GF-D8 (cell line): ENCODE measurements around the gene CSE1L.
"Not testable (repeated sequence)": the region's sequence is repeated elsewhere in the genome, so short reads cannot be mapped to it uniquely, and the experiment has no call there.

Source experiments
- DNase-seq: peaks from one replicate; lab custom pipeline; 2025; lab: John Stamatoyannopoulos, UW

The CSE1L gene

DNA sequence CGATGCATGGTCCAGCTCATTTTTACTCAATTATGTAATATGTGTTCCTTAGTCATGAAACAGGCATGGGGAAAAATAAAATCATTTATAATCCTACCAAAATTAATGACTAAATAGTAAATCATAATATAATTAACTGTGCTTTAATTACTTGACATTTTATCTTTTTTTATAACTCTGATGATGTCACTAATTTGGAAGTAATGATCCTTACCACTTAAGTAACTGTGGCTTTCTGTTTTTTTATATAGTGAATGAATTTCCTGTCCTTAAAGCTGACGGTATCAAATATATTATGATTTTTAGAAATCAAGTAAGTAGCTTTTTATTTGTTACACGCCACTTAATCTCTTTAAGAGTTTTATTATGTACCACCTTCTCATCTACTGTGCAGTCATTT lies 32.2 kb downstream of the CSE1L start:
- DNase-seq: no peak

DNA sequence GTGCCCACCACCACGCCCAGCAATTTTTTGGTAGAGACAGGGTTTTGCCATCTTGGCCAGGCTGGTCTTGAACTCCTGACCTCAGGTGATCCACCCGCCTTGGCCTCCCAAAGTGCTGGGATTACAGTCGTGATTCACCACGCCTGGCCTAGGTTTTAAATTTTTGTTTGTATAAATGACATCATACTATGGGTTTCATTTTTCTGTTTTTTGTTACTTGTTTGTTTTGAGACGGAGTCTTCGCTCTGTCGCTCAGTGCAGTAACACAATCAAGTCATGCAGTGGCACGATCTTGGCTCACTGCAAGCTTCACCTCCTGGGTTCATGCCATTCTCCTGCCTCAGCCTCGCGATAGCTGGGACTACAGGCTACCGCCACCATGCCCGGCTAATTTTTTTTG lies 36.2 kb downstream of the CSE1L start:
- not testable (repeated sequence) for DNase-seq

DNA sequence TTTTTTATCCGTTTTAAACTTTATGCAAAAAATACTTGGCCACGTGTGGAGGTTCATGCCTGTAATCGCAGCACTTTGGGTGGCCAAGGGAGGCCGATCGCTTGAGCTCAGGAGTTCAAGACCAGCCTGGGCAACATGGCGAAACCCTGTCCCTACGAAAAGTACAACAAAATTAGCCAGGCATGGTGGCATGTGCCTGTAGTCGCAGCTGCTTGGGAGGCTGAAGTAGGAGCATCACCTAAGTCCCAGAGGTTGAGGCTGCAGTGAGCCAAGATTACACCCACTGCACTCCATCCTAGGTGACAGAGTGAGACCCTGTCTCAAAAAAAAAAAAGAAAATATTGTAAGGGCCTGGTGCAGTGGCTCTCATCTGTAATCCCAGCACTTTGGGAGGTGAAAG lies 45.0 kb downstream of the CSE1L start:
- DNase-seq: no peak

DNA sequence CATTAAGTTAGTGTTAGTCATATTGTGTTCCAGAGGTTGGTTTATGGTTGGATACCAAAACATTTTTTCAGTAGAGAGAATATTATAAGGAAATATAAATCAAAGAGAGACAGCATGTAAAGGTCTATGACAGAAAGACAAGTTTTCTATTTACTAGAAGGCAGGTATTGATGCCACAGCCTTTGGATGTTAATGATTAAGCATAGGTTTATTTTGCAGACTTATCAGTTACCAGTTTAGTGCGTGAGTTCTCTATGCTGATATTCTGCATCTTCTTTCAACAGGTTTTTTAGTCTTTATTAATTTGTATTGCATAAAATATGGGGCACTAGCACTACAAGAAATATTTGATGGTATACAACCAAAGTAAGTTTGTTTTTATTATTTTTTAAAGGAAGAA lies 45.6 kb downstream of the CSE1L start:
- DNase-seq: no peak

DNA sequence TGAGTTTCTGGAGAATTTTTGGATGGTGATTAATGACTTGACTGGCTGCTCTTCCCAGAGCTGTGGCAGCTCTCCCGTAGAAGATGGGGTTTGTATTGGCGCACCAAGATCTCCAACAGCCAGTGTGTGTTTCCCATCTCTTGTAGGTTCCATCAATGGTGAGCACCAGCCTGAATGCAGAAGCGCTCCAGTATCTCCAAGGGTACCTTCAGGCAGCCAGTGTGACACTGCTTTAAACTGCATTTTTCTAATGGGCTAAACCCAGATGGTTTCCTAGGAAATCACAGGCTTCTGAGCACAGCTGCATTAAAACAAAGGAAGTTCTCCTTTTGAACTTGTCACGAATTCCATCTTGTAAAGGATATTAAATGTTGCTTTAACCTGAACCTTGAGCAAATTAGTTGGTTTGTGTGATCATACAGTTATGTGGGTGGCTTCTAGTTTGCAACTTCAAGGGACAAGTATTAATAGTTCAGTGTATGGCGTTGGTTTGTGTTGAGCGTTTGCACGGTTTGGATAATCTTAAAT lies 50.2 kb downstream of the CSE1L start:
- DNase-seq: no peak

DNA sequence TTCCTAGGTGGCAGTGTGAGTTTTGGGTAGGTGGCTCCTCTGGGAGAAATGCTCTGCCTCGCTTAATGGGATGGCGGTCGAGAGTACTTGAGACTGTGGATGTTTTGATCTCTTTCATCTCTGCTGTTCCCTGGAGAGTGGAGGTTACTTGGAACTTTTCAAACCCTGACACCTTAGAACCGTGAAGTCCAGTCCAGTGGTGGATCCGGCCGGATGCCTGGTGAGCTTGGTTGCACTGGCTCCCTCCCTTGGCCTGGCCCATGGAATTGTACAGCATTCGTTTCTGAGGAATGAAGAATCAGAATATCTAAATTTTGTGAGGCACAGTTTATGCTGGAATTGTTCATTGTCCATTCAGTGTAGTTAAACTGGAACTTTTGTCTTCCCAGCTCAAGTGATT lies 51.0 kb downstream of the CSE1L start:
- DNase-seq: no peak

DNA sequence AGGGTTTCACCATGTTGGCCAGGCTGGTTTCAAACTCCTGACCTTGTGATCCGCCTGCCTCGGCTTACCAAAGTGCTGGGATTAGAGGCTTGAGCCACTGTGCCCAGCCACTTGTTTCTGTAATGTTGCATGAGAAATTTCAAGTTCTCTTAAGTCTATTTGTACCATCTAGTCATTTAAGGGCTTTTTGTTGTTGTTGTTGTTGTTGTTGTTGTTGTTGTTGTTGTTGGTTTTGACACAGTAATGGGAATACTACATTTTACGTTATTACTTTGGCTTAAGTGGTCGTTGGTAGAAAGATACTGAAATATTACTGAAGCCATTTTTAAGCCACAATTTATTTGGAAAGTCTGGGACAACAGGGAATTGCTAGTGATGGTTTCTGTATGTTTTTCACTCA lies 52.0 kb downstream of the CSE1L start:
- DNase-seq: no peak

DNA sequence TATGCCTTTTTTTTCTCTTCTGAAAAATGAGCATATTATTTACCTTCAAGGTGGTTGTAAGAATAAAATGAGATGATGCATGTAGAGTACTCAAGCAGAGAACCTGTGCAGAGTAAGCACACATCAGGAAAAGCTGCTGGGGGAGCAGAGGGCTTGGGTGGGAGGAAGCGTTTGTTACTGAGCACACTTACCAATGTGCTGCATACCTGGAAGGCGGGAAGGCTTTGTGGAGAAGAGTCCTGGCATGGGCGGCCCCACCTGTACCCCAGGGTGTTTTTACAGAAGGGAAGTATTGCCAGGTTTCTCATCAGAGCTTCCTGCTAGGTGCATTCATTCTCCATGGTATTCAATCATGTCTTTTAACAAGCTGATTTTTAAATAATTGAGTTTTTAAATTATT lies 52.9 kb downstream of the CSE1L start:
- DNase-seq: no peak

DNA sequence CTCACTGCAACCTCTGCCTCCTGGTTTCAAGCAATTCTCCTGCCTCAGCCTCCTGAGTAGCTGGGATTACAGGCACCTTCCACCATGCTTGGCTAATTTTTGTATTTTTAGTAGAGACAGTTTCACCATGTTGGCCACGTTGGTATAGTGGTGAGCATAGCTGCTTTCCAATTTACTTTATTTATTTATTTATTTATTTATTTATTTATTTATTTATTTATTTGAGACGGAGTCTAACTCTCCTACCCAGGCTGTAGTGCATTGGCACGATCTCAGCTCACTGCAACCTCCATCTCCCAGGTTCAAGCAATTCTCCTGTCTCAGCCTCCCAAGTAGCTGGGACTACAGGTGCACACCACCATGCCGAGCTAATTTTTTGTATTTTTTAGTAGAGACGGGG lies 54.2 kb downstream of the CSE1L start:
- DNase-seq: not testable (repeated sequence)

DNA sequence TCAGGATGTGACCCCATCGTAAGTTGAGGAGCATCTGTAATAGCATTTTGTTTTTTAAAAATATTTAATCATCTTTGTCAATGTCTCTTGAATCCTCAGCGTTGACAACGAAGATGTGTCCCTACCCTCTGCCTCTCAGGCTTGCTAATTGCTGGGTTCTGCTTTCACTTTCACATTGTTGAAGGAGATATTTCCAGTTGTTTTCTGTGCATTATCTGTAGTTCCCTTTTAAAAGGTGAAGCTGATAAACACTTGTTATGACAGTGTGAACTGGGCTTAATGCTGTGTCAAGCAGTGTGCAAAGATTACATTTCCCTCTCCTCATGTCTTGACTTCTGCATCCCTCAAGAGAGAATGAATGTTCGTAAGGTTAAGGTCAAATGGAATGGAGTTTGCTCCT lies 54.9 kb downstream of the CSE1L start:
- DNase-seq: no peak

DNA sequence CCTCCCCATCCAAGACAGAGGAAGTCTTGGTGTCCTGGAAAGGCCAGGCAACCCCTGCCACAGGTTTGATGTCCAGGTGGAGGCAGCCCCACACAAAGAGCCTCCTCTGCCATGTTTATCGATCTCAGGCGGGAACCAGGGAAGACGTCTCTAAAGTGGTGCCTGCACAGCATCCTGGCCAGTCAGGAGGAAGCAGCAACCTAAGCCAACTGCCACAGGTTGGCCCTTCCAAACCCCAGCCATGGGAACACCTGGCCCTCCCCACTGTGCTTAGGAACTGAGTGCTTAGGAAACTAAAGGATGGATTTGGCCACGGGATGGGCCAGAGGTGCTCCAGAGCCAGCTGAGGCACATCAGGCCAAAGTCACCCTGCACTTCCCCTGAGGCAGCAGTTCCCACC lies 56.9 kb downstream of the CSE1L start:
- no peak for DNase-seq

DNA sequence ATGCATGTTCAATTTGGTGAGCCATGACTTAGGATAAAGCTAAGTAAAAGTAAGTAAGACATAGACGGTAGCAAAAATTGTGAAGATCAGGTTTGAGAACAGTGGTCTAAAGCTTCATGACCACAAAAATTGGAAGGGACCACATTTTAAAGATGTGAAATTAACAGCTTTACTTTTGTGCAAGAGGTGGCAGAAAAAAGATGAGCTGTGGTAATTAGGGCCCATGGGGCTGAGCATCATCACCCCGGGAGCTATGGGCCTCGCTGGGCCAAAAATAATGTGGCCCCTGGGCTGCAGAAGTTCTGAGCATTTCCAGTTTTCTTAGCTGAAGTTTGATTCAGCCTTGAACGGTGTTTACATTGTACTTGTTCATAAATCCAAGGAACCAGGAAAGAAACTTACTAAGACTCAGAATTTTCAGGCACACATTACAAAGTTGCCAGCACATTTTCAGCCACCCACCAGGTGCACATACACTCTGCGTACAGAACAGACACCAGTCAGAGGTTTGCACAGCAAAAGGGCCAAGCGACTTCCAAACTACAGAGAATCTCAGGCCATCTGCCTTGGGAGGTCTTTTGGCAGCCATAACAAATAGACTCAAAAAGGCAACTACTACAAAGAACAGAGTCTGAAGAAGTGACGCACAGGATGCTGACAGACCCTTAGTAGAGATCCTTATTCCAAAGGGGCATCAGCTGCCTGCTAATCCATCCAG lies 57.7 kb downstream of the CSE1L start:
- no peak for DNase-seq

DNA sequence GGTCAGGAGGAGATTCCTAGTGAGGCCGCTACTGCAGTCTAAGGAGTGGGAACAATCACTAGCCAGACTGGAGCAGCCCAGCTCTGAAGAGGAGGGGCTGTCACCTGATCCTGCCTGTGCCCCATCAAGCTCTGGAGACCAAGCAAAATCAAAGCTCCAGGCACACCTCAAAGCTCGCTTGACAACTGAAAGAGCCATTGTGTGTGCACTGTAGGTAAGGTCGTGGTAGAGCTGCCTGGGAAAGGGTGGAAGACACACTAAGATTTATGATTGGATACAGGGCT lies 58.2 kb downstream of the CSE1L start:
- no peak for DNase-seq

DNA sequence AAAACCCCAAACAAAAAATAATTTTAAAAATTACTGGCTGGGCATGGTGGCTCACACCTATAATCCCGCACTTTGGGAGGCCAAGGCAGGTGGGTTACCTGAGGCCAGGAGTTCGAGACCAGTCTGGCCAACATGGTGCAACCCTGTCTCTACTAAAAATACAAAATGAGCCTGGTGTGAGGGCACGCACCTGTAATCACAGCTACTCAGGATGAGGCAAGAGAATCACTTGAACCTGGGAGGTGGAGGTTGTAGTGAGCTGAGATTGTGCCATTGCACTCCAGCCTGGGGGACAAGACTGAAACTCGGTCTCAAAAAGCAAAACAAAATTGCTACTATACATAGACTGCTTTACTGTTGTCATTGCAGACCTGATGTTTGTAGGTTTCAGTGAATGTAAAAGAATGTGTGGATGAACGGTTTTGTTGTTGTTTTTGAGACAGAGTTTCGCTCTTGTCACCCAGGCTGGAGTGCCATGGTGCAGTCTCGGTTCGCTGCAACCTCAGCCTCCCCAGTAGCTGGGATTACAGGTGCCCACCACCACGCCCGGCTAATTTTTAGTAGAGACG lies 59.0 kb downstream of the CSE1L start:
- DNase-seq: not testable (repeated sequence)

DNA sequence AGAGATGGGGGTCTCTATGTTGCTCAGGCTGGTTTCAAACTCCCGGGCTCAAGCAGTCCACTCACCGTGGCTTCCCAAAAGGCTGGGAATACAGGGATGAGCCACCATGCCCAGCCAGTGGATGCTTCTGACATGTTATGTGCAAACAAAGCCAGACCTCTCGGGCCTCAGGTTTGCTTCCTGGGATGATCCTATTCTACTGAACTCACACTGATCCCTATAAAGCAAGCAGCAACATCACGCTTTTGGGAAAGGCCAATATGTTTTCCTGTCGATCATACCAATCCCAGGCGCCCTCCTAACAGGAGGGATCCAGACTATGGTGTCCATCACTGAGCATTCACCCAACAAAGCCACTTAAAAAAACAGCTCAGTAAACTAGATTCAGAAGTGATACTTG lies 60.2 kb downstream of the CSE1L start:
- DNase-seq: no peak

DNA sequence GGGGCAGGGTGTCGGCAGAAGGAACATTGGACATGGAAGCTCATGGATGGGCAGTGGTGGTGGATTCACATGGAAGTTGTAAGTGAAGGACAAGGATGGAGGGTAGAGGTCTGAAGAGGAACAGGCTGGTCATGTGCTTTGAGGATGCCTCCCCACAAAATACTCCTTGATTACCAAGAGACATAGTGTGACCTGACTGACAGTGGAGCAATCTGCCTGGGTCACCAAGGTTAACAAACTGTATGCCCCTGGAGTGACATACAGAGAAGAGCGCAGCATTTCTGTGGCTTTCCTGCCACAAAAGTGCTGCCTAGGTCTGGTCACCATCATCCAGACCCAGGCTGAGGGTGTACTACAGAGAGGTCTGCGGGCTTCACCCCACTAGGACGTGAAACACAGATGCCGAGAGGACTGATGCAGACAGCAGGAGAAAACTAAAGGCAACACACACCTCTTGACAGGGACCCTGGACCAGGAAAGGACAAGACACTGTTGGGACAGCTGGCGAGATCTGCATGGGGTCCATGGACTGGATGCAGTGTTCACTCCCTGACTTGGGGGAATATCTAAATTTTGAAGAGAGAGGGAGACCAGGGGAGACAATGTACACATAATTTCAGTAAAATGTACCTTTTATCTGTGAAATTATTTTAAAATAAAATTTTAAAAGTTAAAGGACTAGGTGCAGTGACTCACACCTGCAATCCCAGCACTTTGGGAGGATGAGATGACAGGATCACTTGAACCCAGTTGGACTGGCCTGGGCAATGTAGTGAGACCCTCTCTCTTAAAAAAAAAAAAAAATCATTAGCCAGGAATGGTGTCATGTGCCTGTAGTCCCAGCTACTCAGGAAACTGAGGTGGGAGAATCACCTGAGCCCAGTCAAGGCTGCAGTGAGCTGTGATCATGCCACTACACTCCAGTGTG lies 64.9 kb downstream of the CSE1L start:
- no peak for DNase-seq

DNA sequence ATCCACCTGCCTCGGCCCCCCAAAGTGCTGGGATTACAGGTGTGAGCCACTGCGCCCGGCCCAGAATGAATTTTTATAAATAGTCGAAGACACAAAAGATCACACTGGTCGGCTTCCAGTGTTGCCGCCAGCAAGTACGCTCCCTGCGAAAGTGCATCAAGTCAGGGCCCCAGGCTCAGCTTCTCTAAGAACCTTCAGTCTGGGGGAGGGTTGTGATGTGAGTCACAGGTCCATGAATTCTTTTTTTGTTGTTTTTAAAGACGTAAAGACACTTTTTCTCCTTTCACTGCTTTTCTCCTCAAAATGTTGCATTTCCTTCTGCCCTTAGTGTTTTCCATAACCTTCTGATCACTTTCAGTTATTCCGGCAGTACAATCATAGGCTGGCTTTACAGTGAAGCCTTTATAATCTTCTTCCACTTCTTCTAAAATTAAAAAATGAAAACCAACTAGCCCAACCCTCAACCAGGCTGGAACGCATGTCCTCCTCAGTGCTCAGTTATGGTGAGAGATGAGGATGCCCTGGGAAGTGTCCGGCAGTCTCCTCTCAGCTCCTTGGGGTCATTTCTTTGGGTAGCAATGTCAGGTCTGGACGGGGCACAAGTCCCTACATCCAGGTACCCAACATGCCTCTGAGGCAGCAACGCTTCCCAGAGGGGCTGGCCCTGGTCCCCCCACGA lies 66.6 kb downstream of the CSE1L start:
- no peak for DNase-seq

DNA sequence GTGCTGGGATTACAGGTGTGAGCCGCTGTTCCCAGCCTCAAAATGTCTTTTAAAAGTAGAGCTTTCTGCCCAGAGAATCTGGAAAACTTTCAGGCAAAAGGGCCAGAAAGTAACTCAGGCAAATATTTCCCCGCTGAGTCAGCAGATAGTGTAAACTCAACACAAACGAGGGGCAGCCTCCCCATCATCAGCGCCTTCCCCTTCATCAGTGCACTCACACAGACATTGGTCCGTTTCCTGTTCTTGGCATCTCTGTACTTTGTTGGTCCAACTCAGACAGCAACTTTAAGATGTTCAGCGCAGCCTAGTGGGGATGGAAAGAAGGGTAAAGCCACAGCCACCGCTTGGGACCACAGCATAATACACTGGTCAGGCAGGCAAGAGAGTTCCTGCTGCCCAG lies 69.5 kb downstream of the CSE1L start:
- no peak for DNase-seq

DNA sequence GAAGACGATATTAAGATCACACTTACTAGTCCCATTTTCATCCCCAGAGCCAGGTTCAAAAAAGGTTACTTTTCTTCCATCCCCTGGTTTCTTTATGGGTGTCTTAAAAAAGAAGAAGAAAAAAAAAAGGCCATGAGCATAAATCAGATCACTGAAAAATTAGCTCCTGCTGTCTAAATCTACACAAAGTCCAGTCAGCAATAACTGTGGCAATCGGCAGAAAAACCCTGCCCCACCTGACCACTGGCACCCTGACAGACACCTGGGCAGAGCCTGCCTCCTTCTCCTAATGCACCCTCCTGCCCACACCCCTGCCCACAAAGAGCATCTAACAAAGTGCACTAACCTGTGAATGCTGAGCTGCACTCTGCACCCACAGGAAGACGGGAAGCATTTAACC lies 72.2 kb downstream of the CSE1L start:
- DNase-seq: no peak

DNA sequence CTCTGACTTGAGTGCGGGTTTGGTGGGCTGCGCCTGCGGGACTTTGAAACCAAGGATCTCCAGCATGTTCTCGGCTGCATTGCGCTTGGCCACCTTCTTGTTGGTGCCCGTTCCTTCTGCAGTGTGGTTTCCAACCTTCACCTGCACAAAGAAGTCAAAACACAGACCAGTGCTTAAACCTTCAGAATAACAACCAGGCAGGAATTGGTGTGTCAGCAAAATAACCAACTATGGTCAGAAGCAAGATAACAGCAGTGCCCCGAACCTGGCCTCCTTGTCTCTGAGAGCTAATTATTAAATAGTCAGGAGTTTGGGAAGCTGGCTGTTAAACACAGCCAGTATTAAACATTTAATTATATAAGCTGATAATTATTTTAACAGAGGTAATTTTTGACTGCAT lies 73.9 kb downstream of the CSE1L start:
- DNase-seq: no peak

DNA sequence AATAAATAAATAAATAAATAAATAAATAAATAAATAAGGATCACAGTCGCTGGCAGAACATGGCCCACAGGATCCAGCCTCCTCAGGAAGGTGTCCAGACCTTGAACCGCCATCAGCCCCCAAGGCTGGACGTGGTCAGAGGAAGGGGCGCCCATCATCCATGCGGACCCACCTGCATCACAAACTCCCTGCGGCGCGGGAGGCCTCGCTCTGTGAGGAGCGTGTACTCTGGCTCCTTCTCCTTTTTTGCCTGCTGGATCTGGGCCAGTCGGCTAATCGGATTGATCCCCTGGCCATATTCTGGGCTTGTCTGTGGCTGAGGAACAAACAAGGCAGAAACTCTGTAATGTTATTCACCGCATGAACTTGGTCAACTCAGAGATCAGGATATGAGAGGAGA lies 76.8 kb downstream of the CSE1L start:
- no peak for DNase-seq

DNA sequence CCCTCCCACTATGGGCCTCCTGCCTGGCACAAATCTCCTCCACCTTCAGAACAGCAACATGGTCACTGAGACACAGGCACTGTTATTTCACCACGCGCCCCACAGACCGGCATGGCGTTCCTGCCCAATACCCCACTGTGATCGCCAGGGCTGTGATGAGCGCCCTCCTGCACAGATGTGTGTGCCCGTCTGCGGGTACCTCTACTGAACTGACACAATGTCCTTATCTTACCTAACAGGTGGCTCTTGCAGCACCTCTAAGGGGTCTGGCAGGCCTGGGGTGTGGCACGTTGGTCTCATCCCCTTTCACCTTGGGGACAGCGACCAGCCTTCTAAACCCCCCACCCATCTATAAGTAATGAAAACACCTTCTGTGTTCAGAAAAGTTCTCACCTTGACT lies 77.9 kb downstream of the CSE1L start:
- no peak for DNase-seq
